Activated T-helper 1 cell treated with anti-CD3 and anti-CD28 coated beads, Interleukin-12 subunit alpha, Interleukin-12 subunit beta, Interleukin-2, Interleukin-4 antibody, amounts not matched to agents 30 ng/mL and 10 ng/mL and 1 ng/mL, durations not matched to agents 14 hours and 24 hours and 36 hours (primary cell): Measurements from ENCODE around the gene PTPRE. TPM values are rescaled to one million over a fixed set of nuclear protein-coding genes. Genes with fewer than 3 reads are reported as not detected.
A peak's percentile ranks its signal among the peaks of the same experiment; 100 is the strongest.

Source experiments
- DNase-seq: peaks from one replicate; pipeline ENCODE4 v3.0.0; 2021; ENCODE audit warnings: low spot score
- H3K27ac Mint-ChIP-seq: one replicate; pipeline ENCODE4 v1.8.0; 2021; ENCODE audit warnings: mild to moderate bottlenecking, mixed read lengths
- H3K27me3 Mint-ChIP-seq: one replicate; pipeline ENCODE4 v1.8.0; 2022; ENCODE audit warnings: mild to moderate bottlenecking, moderate library complexity, mixed read lengths; ENCODE audit not compliant: insufficient read depth
- H3K36me3 Mint-ChIP-seq: one replicate; pipeline ENCODE4 v1.8.0; 2021; ENCODE audit warnings: low read depth, mixed read lengths
- H3K4me1 Mint-ChIP-seq: one replicate; pipeline ENCODE4 v1.8.0; 2021; ENCODE audit warnings: low read depth, mixed read lengths
- H3K4me3 Mint-ChIP-seq: one replicate; pipeline ENCODE4 v1.8.0; 2021; ENCODE audit warnings: mild to moderate bottlenecking, moderate library complexity, mixed read lengths
- H3K9me3 Mint-ChIP-seq: one replicate; pipeline ENCODE4 v1.8.0; 2021; ENCODE audit warnings: mixed read lengths
- intact Hi-C: fragments of 100-400 bp; cut with micrococcal nuclease; formaldehyde crosslinking; loops from one replicate; pipeline ENCODE4 v1.15.1; 2024
- total RNA-seq: library from RNA; stranded (reverse); gene quantifications from 2 replicates; pipeline ENCODE4 v1.2.3, GENCODE V29; 2022

PTPRE gene
- total RNA-seq, 1 donor from 2014 or later = 41.8 TPM

- peak overlapping the region; percentile 93 for H3K27ac Mint-ChIP-seq
- no peak for DNase-seq
- H3K27me3 Mint-ChIP-seq = no peaks in the 10 kb centered on the region
- peaks cover 60% of the 10 kb centered on the region for H3K36me3 Mint-ChIP-seq
- intact Hi-C loops = no loop called here
- H3K4me1 Mint-ChIP-seq = peaks cover 62% of the 10 kb centered on the region
- H3K9me3 Mint-ChIP-seq = no peaks in the 10 kb centered on the region
- H3K4me3 Mint-ChIP-seq = peak overlapping the region; percentile 78
Observed at GRCh38 chr10:128062331-128062880, 155.5 kb downstream of the PTPRE start.

- H3K4me1 Mint-ChIP-seq = peaks cover 63% of the 10 kb centered on the region
- DNase-seq = peak; percentile 55
- H3K9me3 Mint-ChIP-seq = no peaks in the 10 kb centered on the region
- peak overlapping the region; percentile 78 for H3K4me3 Mint-ChIP-seq
- H3K27me3 Mint-ChIP-seq = no peaks in the 10 kb centered on the region
- peak overlapping the region; percentile 93 for H3K27ac Mint-ChIP-seq
- intact Hi-C loops = no loop called here
- H3K36me3 Mint-ChIP-seq = peaks cover 61% of the 10 kb centered on the region
Observed at GRCh38 chr10:128062881-128063563, 156.1 kb downstream of the PTPRE start.

- Mint-ChIP-seq H3K27me3 (no peaks in the 10 kb centered on the region), H3K4me3 (peak overlapping the region; percentile 78), H3K36me3 (peaks cover 66% of the 10 kb centered on the region), H3K4me1 (peaks cover 63% of the 10 kb centered on the region), H3K27ac (peak overlapping the region; percentile 93), H3K9me3 (no peaks in the 10 kb centered on the region)
- no peak for DNase-seq
- intact Hi-C loops = loop anchor here (1.0 kb wide), 7 partner anchors 16 to 156 kb away; partner anchors contain the start of genes MKI67 and PTPRE
Observed at GRCh38 chr10:128063736-128064107, 156.8 kb downstream of the PTPRE start.

- intact Hi-C loops = loop anchor here (1.0 kb wide), 7 partner anchors 17 to 157 kb away; partner anchors contain the start of genes MKI67 and PTPRE
- no peaks in the 10 kb centered on the region for H3K9me3 Mint-ChIP-seq
- H3K27ac Mint-ChIP-seq = peak overlapping the region; percentile 93
- DNase-seq = peak; percentile 59
- peak overlapping the region; percentile 78 for H3K4me3 Mint-ChIP-seq
- peaks cover 63% of the 10 kb centered on the region for H3K4me1 Mint-ChIP-seq
- H3K36me3 Mint-ChIP-seq = peaks cover 65% of the 10 kb centered on the region
- no peaks in the 10 kb centered on the region for H3K27me3 Mint-ChIP-seq
Observed at GRCh38 chr10:128064108-128064969, 157.4 kb downstream of the PTPRE start.

- DNase-seq = no peak
- Mint-ChIP-seq H3K36me3 (peaks cover 69% of the 10 kb centered on the region), H3K27ac (peak overlapping the region; percentile 93), H3K9me3 (no peaks in the 10 kb centered on the region), H3K4me1 (peaks cover 63% of the 10 kb centered on the region), H3K27me3 (no peaks in the 10 kb centered on the region), H3K4me3 (peak overlapping the region; percentile 78)
- intact Hi-C loops = loop anchor here (1.0 kb wide), 7 partner anchors 18 to 158 kb away; partner anchors contain the start of genes MKI67 and PTPRE
Observed at GRCh38 chr10:128064970-128065580, 158.2 kb downstream of the PTPRE start.

GRCh38 chr10:128065881-128066534, 159.1 kb downstream of the PTPRE start:
- Mint-ChIP-seq H3K27ac (no peak overlapping the region), H3K4me1 (peaks cover 58% of the 10 kb centered on the region), H3K27me3 (no peaks in the 10 kb centered on the region), H3K36me3 (peaks cover 70% of the 10 kb centered on the region), H3K4me3 (no peak overlapping the region), H3K9me3 (no peaks in the 10 kb centered on the region)
- no peak for DNase-seq
- intact Hi-C loops = no loop called here

GRCh38 chr10:128066870-128067382, 160.0 kb downstream of the PTPRE start:
- peaks cover 55% of the 10 kb centered on the region for H3K4me1 Mint-ChIP-seq
- H3K9me3 Mint-ChIP-seq = no peaks in the 10 kb centered on the region
- peak overlapping the region; percentile 56 for H3K27ac Mint-ChIP-seq
- intact Hi-C loops = no loop called here
- DNase-seq = no peak
- no peaks in the 10 kb centered on the region for H3K27me3 Mint-ChIP-seq
- no peak overlapping the region for H3K4me3 Mint-ChIP-seq
- peaks cover 71% of the 10 kb centered on the region for H3K36me3 Mint-ChIP-seq

- H3K36me3 Mint-ChIP-seq = peaks cover 72% of the 10 kb centered on the region
- H3K27me3 Mint-ChIP-seq = no peaks in the 10 kb centered on the region
- no peaks in the 10 kb centered on the region for H3K9me3 Mint-ChIP-seq
- intact Hi-C loops = no loop called here
- peaks cover 46% of the 10 kb centered on the region for H3K4me1 Mint-ChIP-seq
- DNase-seq = no peak
- H3K27ac Mint-ChIP-seq = no peak overlapping the region
- H3K4me3 Mint-ChIP-seq = no peak overlapping the region
Observed at GRCh38 chr10:128067691-128068397, 160.9 kb downstream of the PTPRE start.

- no peaks in the 10 kb centered on the region for H3K27me3 Mint-ChIP-seq
- peaks cover 72% of the 10 kb centered on the region for H3K36me3 Mint-ChIP-seq
- intact Hi-C loops = loop anchor here (1.0 kb wide), 4 partner anchors 21 to 162 kb away; no protein-coding TSS in a partner anchor
- H3K27ac Mint-ChIP-seq = no peak overlapping the region
- peaks cover 44% of the 10 kb centered on the region for H3K4me1 Mint-ChIP-seq
- no peak for DNase-seq
- no peak overlapping the region for H3K4me3 Mint-ChIP-seq
- no peaks in the 10 kb centered on the region for H3K9me3 Mint-ChIP-seq
Observed at GRCh38 chr10:128068398-128069285, 161.7 kb downstream of the PTPRE start.

- no peak overlapping the region for H3K27ac Mint-ChIP-seq
- DNase-seq = peak; percentile 63
- H3K27me3 Mint-ChIP-seq = no peaks in the 10 kb centered on the region
- intact Hi-C loops = loop anchor here (1.0 kb wide), 4 partner anchors 22 to 163 kb away; no protein-coding TSS in a partner anchor
- H3K36me3 Mint-ChIP-seq = peaks cover 74% of the 10 kb centered on the region
- no peak overlapping the region for H3K4me3 Mint-ChIP-seq
- H3K9me3 Mint-ChIP-seq = no peaks in the 10 kb centered on the region
- H3K4me1 Mint-ChIP-seq = peaks cover 41% of the 10 kb centered on the region
Observed at GRCh38 chr10:128069351-128070051, 162.6 kb downstream of the PTPRE start.
